ENCODE data around the gene ARL8B. TPM values are rescaled to one million over a fixed set of nuclear protein-coding genes. Genes with fewer than 3 reads are reported as not detected.

The ARL8B gene
- total and polyA plus RNA-seq, 9 of the 15 experiments (the other 6 are each of a cell fraction or from before 2014, with no cell fraction given), result 28.5 to 99.4 (median 77.2) TPM

- TF ChIP-seq NR2C2 (CRISPR knock-in tag; IDR thresholded peaks at IDR 0.05) (no peak), NR2C2 (tag; IDR thresholded peaks at IDR 0.05) (no peak)
Measured at GRCh38 chr3:5143464-5143863, 21.4 kb downstream of the ARL8B start (continued).

GRCh38 chr3:5144316-5144994, 22.4 kb downstream of the ARL8B start:
- 64% methylated on average over 5 of the region's 5 CpGs for WGBS (ENCODE audit: insufficient coverage, low coverage, missing lambda C conversion rate)
- peaks cover 7 to 20% of the 10 kb centered on the region in 2 experiments; a peak in 3 of 5 replicates for H3K4me1 ChIP-seq (replicated peaks in 1 of 2; ENCODE audit: control insufficient read depth in 2 of 2, insufficient read depth in 2 of 2, low read length in 2 of 2)
- FAIRE-seq (no peak), ATAC-seq (no peak), DNase-seq (ENCODE audit: extremely low read depth in 1 of 4, low spot score in 3 of 4) (no peak)
- in situ Hi-C loops (cut with MboI), result no loop called here
- H3K36me3 ChIP-seq (ENCODE audit: control insufficient read depth, insufficient read depth, low read length), result peaks cover 7% of the 10 kb centered on the region; the same call in 2 of the 3 replicates
- H3K27ac ChIP-seq (ENCODE audit: extremely low read depth, low read depth, low read length), result no peak overlapping the region
- ChIA-PET CTCF (ENCODE audit: low intra/inter-chr PET ratio) (no interaction called here), POLR2A (interaction anchor here (0.6 to 0.9 kb wide), 3 partner anchors 11 to 77 kb away, joined by 3 read pairs; no protein-coding TSS in a partner anchor)
- H2AFZ ChIP-seq (ENCODE audit: low read depth, low read length), result no peak overlapping the region
- H4K20me1 ChIP-seq (replicated peaks; ENCODE audit: control insufficient read depth, insufficient read depth, low read length), result peaks cover 16% of the 10 kb centered on the region
- BruUV-seq (replicated peaks), result no TSS peak
- H3K4me3 ChIP-seq, result no peak overlapping the region
- peak; percentile 78 for TF ChIP-seq SPI1 (IDR thresholded peaks at IDR 0.05; ENCODE audit: borderline replicate concordance, low read depth, low read length)
- TF ChIP-seq IRF2 (CRISPR knock-in tag; IDR thresholded peaks at IDR 0.05), result no peak
- no peak overlapping the region for H3K9ac ChIP-seq (ENCODE audit: insufficient read depth in 1 of 2, low read depth in 2 of 2, low read length in 2 of 2)
- intact Hi-C loops (cut with micrococcal nuclease), result no loop called here
- no peaks in the 10 kb centered on the region for H3K9me1 ChIP-seq (ENCODE audit: control insufficient read depth, insufficient read depth, low read length)
- H3K4me2 ChIP-seq (ENCODE audit: insufficient read depth, low read length), result no peak overlapping the region
- H3K79me2 ChIP-seq (ENCODE audit: control insufficient read depth, insufficient read depth, low read length), result peaks cover 100% of the 10 kb centered on the region
- no peaks in the 10 kb centered on the region for H3K9me3 ChIP-seq (replicated peaks; ENCODE audit: control insufficient read depth, insufficient read depth, low read depth, low read length)
- no peaks in the 10 kb centered on the region for H3K27me3 ChIP-seq (ENCODE audit: control insufficient read depth in 2 of 2, insufficient read depth in 2 of 2, low read length in 2 of 2)

Data from K562 (cell line).